Umbilical cord (tissue), 2 donors: ENCODE data around the gene KRTAP4-5. TPM values are rescaled to one million over a fixed set of nuclear protein-coding genes. Genes with fewer than 3 reads are reported as not detected.
"Not testable (repeated sequence)": the region's sequence is repeated elsewhere in the genome, so short reads cannot be mapped to it uniquely, and the experiment has no call there.

Experiments used
- DNase-seq: peaks from one replicate; pipeline ENCODE4 v3.0.0-alpha.2; 2015; ENCODE audit warnings: low spot score
- total RNA-seq: library from RNA; depleted of rRNA; stranded (reverse); fragments of >200 nt; gene quantifications from one replicate; pipeline ENCODE4 v1.2.3, GENCODE V29; 2014; ENCODE audit warnings: low replicate concordance; ENCODE audit not compliant: insufficient read depth

The KRTAP4-5 gene
- total RNA-seq, 1 donor from 2014 or later: 5.5 TPM

DNA sequence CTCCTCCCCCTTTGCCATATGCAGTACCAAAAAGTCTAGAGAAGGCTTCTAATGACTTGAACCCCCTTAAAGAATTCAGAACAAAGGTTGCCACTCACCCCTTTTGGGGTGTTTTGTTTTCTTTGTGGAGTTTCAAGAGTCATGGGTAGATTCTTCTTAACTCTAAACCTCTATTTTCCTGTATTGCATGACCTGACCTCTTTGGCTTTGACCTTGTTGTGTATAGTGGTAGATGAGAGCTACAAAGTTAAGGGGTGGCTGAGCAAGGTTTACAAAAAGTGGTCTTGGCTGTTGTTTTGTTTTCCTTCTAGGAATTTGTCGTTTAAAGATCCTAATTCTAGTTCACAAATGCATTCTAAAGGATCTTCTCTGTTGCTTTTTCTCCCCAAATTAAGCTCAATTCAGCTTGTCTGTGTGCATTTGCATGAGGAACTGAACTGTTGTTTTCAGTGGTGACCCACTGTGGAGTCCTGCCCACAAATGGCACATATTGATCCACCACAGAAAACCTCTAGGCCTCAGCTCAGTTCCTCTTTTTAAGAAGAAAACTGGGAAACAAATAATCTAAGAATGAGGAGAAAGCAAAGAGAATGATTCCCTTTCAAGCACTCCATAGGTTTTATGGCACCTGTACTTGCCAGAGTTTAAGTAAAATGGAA lies 40.8 kb downstream of the KRTAP4-5 start:
- DNase-seq: not testable (repeated sequence)

DNA sequence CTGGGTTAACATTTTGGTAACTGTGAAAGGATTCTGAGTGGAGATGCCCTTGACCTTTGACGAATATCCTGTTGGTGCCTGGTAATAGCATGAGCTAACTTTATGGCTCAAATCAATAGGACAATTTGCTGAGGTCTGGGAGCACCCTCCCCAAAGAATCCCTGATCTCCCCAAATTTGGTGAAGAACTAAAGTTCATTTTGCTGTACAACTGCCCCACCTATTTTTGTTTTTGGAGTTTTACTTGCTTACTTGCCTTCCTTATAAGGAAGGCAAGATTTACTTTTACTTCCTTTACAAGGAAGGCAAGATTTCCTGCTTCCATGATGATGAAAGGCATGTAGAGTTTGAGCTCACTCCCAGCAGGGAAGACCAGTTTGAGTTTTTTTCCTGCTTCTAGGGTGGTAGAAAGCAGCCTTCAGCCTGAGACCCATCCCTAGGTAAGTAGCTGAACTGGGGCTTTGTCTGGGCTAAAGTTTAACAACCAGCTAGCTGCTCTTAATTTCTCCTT lies 41.6 kb downstream of the KRTAP4-5 start:
- no peak for DNase-seq

DNA sequence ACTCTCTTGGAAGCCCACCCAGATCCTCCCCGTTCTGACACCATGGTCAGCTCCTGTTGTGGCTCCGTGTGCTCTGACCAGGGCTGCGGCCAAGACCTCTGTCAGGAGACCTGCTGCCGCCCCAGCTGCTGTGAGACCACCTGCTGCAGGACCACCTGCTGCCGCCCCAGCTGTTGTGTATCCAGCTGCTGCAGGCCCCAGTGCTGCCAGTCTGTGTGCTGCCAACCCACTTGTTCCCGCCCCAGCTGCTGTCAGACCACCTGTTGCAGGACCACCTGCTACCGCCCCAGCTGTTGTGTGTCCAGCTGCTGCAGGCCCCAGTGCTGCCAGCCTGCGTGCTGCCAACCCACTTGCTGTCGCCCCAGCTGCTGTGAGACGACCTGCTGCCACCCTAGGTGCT lies 44.3 kb downstream of the KRTAP4-5 start, which contains the start of gene KRTAP4-9:
KRTAP4-9 (plus strand) TSS at position 43 of the 400 bp plus-strand sequence; CDS start at position 43, 0 bp downstream.
- DNase-seq: not testable (repeated sequence)

DNA sequence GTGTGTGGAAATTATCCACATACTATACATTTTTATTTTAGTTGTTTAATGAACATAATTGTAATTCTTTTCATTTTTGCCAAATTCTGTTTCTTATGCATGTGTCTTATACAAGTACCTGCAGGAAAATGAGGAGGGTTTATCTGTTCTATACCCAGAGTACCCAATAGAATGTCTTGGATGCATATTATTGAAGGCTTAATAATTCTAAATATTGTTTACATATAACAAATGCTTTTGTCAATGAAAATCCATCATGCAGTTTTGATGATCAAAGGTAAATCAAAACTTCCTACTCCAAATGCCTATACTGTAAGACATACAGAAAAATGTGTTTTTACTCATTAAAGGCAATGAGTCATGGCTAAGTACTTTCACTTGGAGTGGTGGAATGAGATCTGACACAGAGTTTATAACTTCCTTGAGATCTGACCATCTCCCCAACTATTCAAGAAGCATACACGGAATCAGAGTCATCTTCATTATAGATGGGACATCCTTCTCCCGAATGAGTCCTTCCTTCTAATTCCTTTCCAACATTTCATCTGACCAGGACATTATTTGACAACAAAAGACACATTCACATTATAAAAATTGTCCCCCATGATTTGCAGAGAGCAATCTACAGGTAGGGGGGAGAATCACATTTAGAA lies 45.1 kb downstream of the KRTAP4-5 start:
- not testable (repeated sequence) for DNase-seq

DNA sequence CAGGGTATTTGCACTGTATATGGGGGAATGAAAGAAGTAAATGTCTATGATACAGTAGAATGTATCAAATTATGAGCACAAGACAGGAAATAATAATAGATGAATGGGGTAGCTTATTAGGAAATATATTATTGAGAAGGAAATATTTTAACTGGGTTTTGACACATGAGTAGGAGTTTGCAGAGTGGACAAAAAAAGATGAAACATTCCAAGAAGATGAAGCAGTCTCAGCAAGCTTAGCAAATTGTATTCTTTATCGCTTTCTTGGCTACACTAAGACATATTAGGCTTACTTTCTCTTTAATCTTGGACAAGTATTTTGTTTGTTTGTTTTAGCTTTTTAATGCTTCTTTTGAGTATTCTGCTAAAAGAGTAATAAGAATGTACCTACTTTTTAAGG lies 45.7 kb downstream of the KRTAP4-5 start:
- DNase-seq: no peak

DNA sequence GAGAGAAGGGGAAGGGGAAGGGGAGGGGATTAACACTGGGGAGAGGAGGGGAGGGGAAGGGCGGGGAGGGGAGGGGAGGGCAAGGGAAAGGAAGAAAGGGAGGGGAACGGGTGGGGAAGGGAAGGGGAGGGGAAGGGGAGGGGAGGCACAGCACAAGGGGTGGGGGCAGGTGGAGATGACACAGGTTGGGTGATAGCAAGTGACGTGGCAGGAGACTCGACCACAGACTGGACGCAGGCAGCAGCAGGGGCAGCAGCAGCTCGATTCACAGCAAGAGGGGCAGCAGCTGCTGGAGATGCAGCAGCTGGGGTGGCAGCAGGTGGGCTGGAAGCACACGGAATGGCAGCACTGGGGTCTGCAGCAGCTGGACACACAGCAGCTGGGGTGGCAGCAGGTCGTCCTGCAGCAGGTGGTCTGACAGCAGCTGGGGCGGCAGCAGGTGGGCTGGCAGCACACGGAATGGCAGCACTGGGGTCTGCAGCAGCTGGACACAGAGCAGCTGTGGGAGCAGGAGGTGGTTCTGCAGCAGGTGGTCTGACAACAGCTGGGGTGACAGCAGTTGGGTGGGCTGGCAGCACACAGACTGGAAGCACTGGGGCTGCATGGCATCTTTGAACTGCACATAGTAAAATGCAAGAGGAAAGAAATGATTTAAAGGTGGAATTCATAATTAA lies 47.9 kb downstream of the KRTAP4-5 start, which contains the start of gene KRTAP4-16:
KRTAP4-16 (minus strand) TSS at position 624 of the 674 bp plus-strand sequence; CDS start at position 624, 0 bp downstream.
- DNase-seq: no peak

DNA sequence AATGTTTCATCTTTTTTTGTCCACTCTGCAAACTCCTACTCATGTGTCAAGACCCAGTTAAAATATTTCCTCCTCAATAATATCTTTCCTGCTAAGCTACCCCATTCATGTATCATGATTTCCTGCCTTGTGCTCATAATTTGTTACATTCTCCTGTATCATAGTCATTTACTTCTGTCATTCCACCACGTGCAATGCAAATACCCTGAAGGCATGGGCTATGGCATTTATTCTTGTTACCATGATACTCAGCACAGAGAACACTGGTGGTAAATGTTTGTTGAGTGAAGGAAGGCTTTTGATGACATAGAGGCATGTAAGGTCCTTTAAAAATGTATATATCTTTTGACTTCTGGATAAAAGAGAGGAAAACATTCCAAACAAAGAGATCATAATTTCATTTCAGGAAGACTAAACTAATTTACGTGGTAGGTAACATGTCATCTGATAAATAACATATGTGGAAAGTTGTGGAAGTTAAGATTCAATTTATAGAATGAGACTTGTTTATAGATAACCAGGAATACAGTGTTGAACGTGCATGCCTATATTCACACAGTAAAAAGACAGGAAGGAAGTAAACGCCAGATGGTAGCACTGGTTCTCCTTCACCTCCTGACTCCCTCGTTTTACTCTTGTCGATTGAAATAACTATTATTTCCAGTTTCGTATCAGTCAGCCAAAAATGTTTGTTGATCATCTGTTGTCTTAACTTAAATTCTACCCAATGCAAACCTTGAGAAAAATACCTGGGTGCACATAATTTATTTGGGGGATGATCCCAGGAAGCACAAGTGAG lies 49.7 kb downstream of the KRTAP4-5 start:
- DNase-seq: peak; percentile 22

Other genes with a start within 250 kb of the KRTAP4-5 start
- gene KRT23, start 212.2 kb downstream of the KRTAP4-5 start, total RNA-seq: 24.3 TPM
- 2.4 TPM for gene KRT39, start 182.9 kb downstream of the KRTAP4-5 start, total RNA-seq
- gene KRT40, start 165.5 kb downstream of the KRTAP4-5 start, total RNA-seq: not detected
- not detected for gene KRTAP3-3, start 155.7 kb downstream of the KRTAP4-5 start, total RNA-seq
- 31.1 TPM for gene KRTAP3-2, start 149.9 kb downstream of the KRTAP4-5 start, total RNA-seq
- not detected for gene KRTAP3-1, start 140.7 kb downstream of the KRTAP4-5 start, total RNA-seq
- not detected for gene KRTAP1-5, start 122.6 kb downstream of the KRTAP4-5 start, total RNA-seq
- not detected for gene KRTAP1-4, start 119.6 kb downstream of the KRTAP4-5 start, total RNA-seq
- gene KRTAP1-3, start 115.0 kb downstream of the KRTAP4-5 start, total RNA-seq: not detected
- not detected for gene KRTAP1-1, start 108.4 kb downstream of the KRTAP4-5 start, total RNA-seq
- not detected for gene KRTAP2-1, start 102.5 kb downstream of the KRTAP4-5 start, total RNA-seq
- gene KRTAP2-2, start 94.6 kb downstream of the KRTAP4-5 start, total RNA-seq: 8.4 TPM
- 20.5 TPM for gene KRTAP2-3, start 89.7 kb downstream of the KRTAP4-5 start, total RNA-seq
- not detected for gene KRTAP2-4, start 83.9 kb downstream of the KRTAP4-5 start, total RNA-seq
- not detected for gene KRTAP4-7, start 65.7 kb downstream of the KRTAP4-5 start, total RNA-seq
- not detected for gene KRTAP4-8, start 51.7 kb downstream of the KRTAP4-5 start, total RNA-seq
- gene KRTAP4-16, start 47.6 kb downstream of the KRTAP4-5 start, total RNA-seq: not detected
- gene KRTAP4-9, start 44.4 kb downstream of the KRTAP4-5 start, total RNA-seq: not detected
- gene KRTAP4-11, start 31.5 kb downstream of the KRTAP4-5 start, total RNA-seq: 3.4 TPM
- not detected for gene KRTAP4-12, start 25.6 kb downstream of the KRTAP4-5 start, total RNA-seq
- gene KRTAP4-6, start 9.3 kb downstream of the KRTAP4-5 start, total RNA-seq: 1.2 TPM
- 2.6 TPM for gene KRTAP4-4, start 10.9 kb upstream of the KRTAP4-5 start, total RNA-seq
- gene KRTAP4-3, start 18.4 kb upstream of the KRTAP4-5 start, total RNA-seq: 1.4 TPM
- not detected for gene KRTAP4-2, start 28.4 kb upstream of the KRTAP4-5 start, total RNA-seq
- gene KRTAP4-1, start 35.1 kb upstream of the KRTAP4-5 start, total RNA-seq: 1.9 TPM
- 1.4 TPM for gene KRTAP9-1, start 40.1 kb upstream of the KRTAP4-5 start, total RNA-seq
- not detected for gene KRTAP9-2, start 76.8 kb upstream of the KRTAP4-5 start, total RNA-seq
- not detected for gene KRTAP9-3, start 82.6 kb upstream of the KRTAP4-5 start, total RNA-seq
- gene KRTAP9-8, start 88.2 kb upstream of the KRTAP4-5 start, total RNA-seq: not detected
- gene KRTAP9-4, start 99.9 kb upstream of the KRTAP4-5 start, total RNA-seq: 1.2 TPM
- not detected for gene KRTAP9-9, start 105.6 kb upstream of the KRTAP4-5 start, total RNA-seq
- not detected for gene KRTAP9-6, start 115.6 kb upstream of the KRTAP4-5 start, total RNA-seq
- gene KRTAP9-7, start 125.9 kb upstream of the KRTAP4-5 start, total RNA-seq: not detected
- gene KRTAP29-1, start 153.0 kb upstream of the KRTAP4-5 start, total RNA-seq: not detected
- not detected for gene KRTAP16-1, start 159.5 kb upstream of the KRTAP4-5 start, total RNA-seq
- gene KRTAP17-1, start 165.9 kb upstream of the KRTAP4-5 start, total RNA-seq: not detected
- 1.4 TPM for gene KRT33A, start 201.0 kb upstream of the KRTAP4-5 start, total RNA-seq
- not detected for gene KRT33B, start 220.0 kb upstream of the KRTAP4-5 start, total RNA-seq
- gene KRT34, start 232.5 kb upstream of the KRTAP4-5 start, total RNA-seq: not detected
- gene KRT31, start 247.8 kb upstream of the KRTAP4-5 start, total RNA-seq: not detected